GM23248 (cell line): ENCODE data around the gene KIFC3.

Experiments used
- EZH2 ChIP-seq: fragments of 200-600 bp; sonication (generic); IDR thresholded peaks from 2 replicates; pipeline ENCODE4 v1.6.1; 2018; ENCODE audit warnings: antibody characterized with exemption, mild to moderate bottlenecking; ENCODE audit not compliant: insufficient read depth, poor library complexity, severe bottlenecking
- EZH2phosphoT487 ChIP-seq: fragments of 200-600 bp; sonication (generic); IDR thresholded peaks from 2 replicates; pipeline ENCODE4 v1.6.1; 2018; ENCODE audit warnings: antibody characterized with exemption, moderate library complexity, mild to moderate bottlenecking, low read depth; ENCODE audit not compliant: insufficient read depth

GRCh38 chr16:57750796-57751538 is 51.3 kb downstream of the KIFC3 start:
- TF ChIP-seq EZH2phosphoT487 = no peak
- TF ChIP-seq EZH2 = no peak
